ENCODE measurements around the gene EFHD2. TPM values are rescaled to one million over a fixed set of nuclear protein-coding genes. Genes with fewer than 3 reads are reported as not detected.
"Not testable (repeated sequence)": the region's sequence is repeated elsewhere in the genome, so short reads cannot be mapped to it uniquely, and the experiment has no call there.

Gene EFHD2
- polyA plus RNA-seq, 1 experiment, result 24.0 TPM

- DNase-seq (ENCODE audit: low read depth), result no peak
- Histone ChIP-seq H3K27me3 (ENCODE audit: control insufficient read depth, insufficient read depth, low read length) (no peaks in the 10 kb centered on the region), H3K36me3 (ENCODE audit: control insufficient read depth, insufficient read depth, low read length) (no peaks in the 10 kb centered on the region), H3K4me3 (ENCODE audit: low read depth, low read length) (no peak overlapping the region)
- POLR2A ChIA-PET, result no interaction called here
- TF ChIP-seq CTCF (IDR thresholded peaks at IDR 0.05; ENCODE audit: insufficient read depth, low read depth, low read length), result no peak
- CTCF ChIA-PET, result no interaction called here
Observed at GRCh38 chr1:15368888-15369287, 40.8 kb upstream of the EFHD2 start.

- ChIA-PET CTCF (interaction anchor here (1.0 kb wide), 1 partner anchor 10 kb away, joined by 3 read pairs; no protein-coding TSS in a partner anchor), POLR2A (no interaction called here)
- Histone ChIP-seq H3K36me3 (ENCODE audit: control insufficient read depth, insufficient read depth, low read length) (no peaks in the 10 kb centered on the region), H3K4me3 (ENCODE audit: low read depth, low read length) (no peak overlapping the region), H3K27me3 (ENCODE audit: control insufficient read depth, insufficient read depth, low read length) (no peaks in the 10 kb centered on the region)
- TF ChIP-seq CTCF (IDR thresholded peaks at IDR 0.05; ENCODE audit: insufficient read depth, low read depth, low read length), result no peak
- no peak for DNase-seq (ENCODE audit: low read depth)
Observed at GRCh38 chr1:15370268-15370667, 39.4 kb upstream of the EFHD2 start.

- TF ChIP-seq CTCF (IDR thresholded peaks at IDR 0.05; ENCODE audit: insufficient read depth, low read depth, low read length), result no peak
- Histone ChIP-seq H3K27me3 (ENCODE audit: control insufficient read depth, insufficient read depth, low read length) (no peaks in the 10 kb centered on the region), H3K36me3 (ENCODE audit: control insufficient read depth, insufficient read depth, low read length) (no peaks in the 10 kb centered on the region), H3K4me3 (ENCODE audit: low read depth, low read length) (no peak overlapping the region)
- DNase-seq (ENCODE audit: low read depth), result no peak
- CTCF ChIA-PET, result interaction anchor here (1.0 kb wide), 1 partner anchor 11 kb away, joined by 3 read pairs; no protein-coding TSS in a partner anchor
- POLR2A ChIA-PET, result no interaction called here
Observed at GRCh38 chr1:15370781-15371520, 38.7 kb upstream of the EFHD2 start.

- TF ChIP-seq CTCF (IDR thresholded peaks at IDR 0.05; ENCODE audit: insufficient read depth, low read depth, low read length), result no peak
- ChIA-PET POLR2A (no interaction called here), CTCF (interaction anchor here (0.6 kb wide), 1 partner anchor 283 kb away, joined by 3 read pairs; no protein-coding TSS in a partner anchor)
- no peaks in the 10 kb centered on the region for H3K27me3 ChIP-seq (ENCODE audit: control insufficient read depth, insufficient read depth, low read length)
- no peak for DNase-seq (ENCODE audit: low read depth)
- no peaks in the 10 kb centered on the region for H3K36me3 ChIP-seq (ENCODE audit: control insufficient read depth, insufficient read depth, low read length)
- H3K4me3 ChIP-seq (ENCODE audit: low read depth, low read length), result no peak overlapping the region
Observed at GRCh38 chr1:15371610-15372545, 37.8 kb upstream of the EFHD2 start.

GRCh38 chr1:15378729-15379128 lies 31.0 kb upstream of the EFHD2 start:
- CTCF ChIA-PET, result no interaction called here
- POLR2A ChIA-PET, result no interaction called here
- Histone ChIP-seq H3K4me3 (ENCODE audit: low read depth, low read length) (no peak overlapping the region), H3K27me3 (ENCODE audit: control insufficient read depth, insufficient read depth, low read length) (peaks cover under 1% of the 10 kb centered on the region; the same call in 1 of the 2 replicates), H3K36me3 (ENCODE audit: control insufficient read depth, insufficient read depth, low read length) (no peaks in the 10 kb centered on the region)
- no peak for TF ChIP-seq CTCF (IDR thresholded peaks at IDR 0.05; ENCODE audit: insufficient read depth, low read depth, low read length)
- DNase-seq (ENCODE audit: low read depth), result no peak

GRCh38 chr1:15379151-15379550 lies 30.5 kb upstream of the EFHD2 start:
- H3K4me3 ChIP-seq (ENCODE audit: low read depth, low read length); H3K27me3 ChIP-seq (ENCODE audit: control insufficient read depth, insufficient read depth, low read length); POLR2A ChIA-PET; H3K36me3 ChIP-seq (ENCODE audit: control insufficient read depth, insufficient read depth, low read length); DNase-seq (ENCODE audit: low read depth); CTCF ChIA-PET: not testable (repeated sequence)

Measured in BJ (cell line).